Central memory CD8-positive, alpha-beta T cell (primary cell): ENCODE results near the gene TPSAB1.
"Not testable (repeated sequence)": the region's sequence is repeated elsewhere in the genome, so short reads cannot be mapped to it uniquely, and the experiment has no call there.

Experiments used
- ATAC-seq: fragments of 150-1000 bp; cut with Tn5 transposase; replicated peaks from 2 replicates; pipeline ENCODE4 v1.10.0; 2022; ENCODE audit warnings: mild to moderate bottlenecking, moderate FRiP score, moderate number of reproducible peaks; ENCODE audit not compliant: poor library complexity, severe bottlenecking; ENCODE audit errors: extremely low read depth
- DNase-seq, 2 donors: peaks; one replicate each; pipeline ENCODE4 v3.0.0; 2021; ENCODE audit warnings: low spot score in 2 of 2
- H3K27ac Mint-ChIP-seq: one replicate; pipeline ENCODE4 v1.8.0; 2022; ENCODE audit warnings: low read depth, mild to moderate bottlenecking, moderate library complexity, mixed read lengths
- H3K27me3 Mint-ChIP-seq: one replicate; pipeline ENCODE4 v1.8.0; 2022; ENCODE audit warnings: mixed read lengths
- H3K36me3 Mint-ChIP-seq: one replicate; pipeline ENCODE4 v1.8.0; 2022; ENCODE audit warnings: mild to moderate bottlenecking, moderate library complexity, mixed read lengths; ENCODE audit not compliant: insufficient read depth
- H3K4me1 Mint-ChIP-seq: one replicate; pipeline ENCODE4 v1.8.0; 2022; ENCODE audit warnings: mixed read lengths
- H3K4me3 Mint-ChIP-seq: one replicate; pipeline ENCODE4 v1.8.0; 2022; ENCODE audit warnings: mild to moderate bottlenecking, moderate library complexity, mixed read lengths
- H3K9me3 Mint-ChIP-seq: one replicate; pipeline ENCODE4 v1.8.0; 2022; ENCODE audit warnings: mixed read lengths

The TPSAB1 gene

GRCh38 chr16:1231301-1231700 is 9.2 kb upstream of the TPSAB1 start:
- H3K9me3 Mint-ChIP-seq, H3K4me1 Mint-ChIP-seq, DNase-seq, ATAC-seq, H3K36me3 Mint-ChIP-seq, H3K4me3 Mint-ChIP-seq, H3K27me3 Mint-ChIP-seq, H3K27ac Mint-ChIP-seq: not testable (repeated sequence)

- not testable (repeated sequence) for H3K4me3 Mint-ChIP-seq, H3K4me1 Mint-ChIP-seq, H3K36me3 Mint-ChIP-seq, H3K9me3 Mint-ChIP-seq, ATAC-seq, H3K27ac Mint-ChIP-seq, H3K27me3 Mint-ChIP-seq, DNase-seq
These were observed 8.3 kb upstream of the TPSAB1 start for GRCh38 chr16:1232049-1232748.

- H3K9me3 Mint-ChIP-seq, DNase-seq, H3K36me3 Mint-ChIP-seq, H3K4me3 Mint-ChIP-seq, H3K27me3 Mint-ChIP-seq, H3K4me1 Mint-ChIP-seq, H3K27ac Mint-ChIP-seq: not testable (repeated sequence)
- peak; percentile 53 for ATAC-seq
These were observed 3.8 kb upstream of the TPSAB1 start for GRCh38 chr16:1236659-1237058.

GRCh38 chr16:1237990-1238389 is 2.5 kb upstream of the TPSAB1 start:
- no peak overlapping the region for H3K27ac Mint-ChIP-seq
- H3K36me3 Mint-ChIP-seq: no peaks in the 10 kb centered on the region
- no peaks in the 10 kb centered on the region for H3K4me1 Mint-ChIP-seq
- H3K4me3 Mint-ChIP-seq: no peak overlapping the region
- DNase-seq (no peak), ATAC-seq (no peak)
- H3K27me3 Mint-ChIP-seq: no peaks in the 10 kb centered on the region
- H3K9me3 Mint-ChIP-seq: no peaks in the 10 kb centered on the region

- not testable (repeated sequence) for ATAC-seq, H3K27ac Mint-ChIP-seq, H3K4me1 Mint-ChIP-seq, DNase-seq, H3K36me3 Mint-ChIP-seq, H3K9me3 Mint-ChIP-seq, H3K27me3 Mint-ChIP-seq, H3K4me3 Mint-ChIP-seq
These were observed 1.6 kb upstream of the TPSAB1 start for GRCh38 chr16:1238909-1239308.

GRCh38 chr16:1239575-1239974 is 930 bp upstream of the TPSAB1 start:
- not testable (repeated sequence) for ATAC-seq, H3K9me3 Mint-ChIP-seq, H3K36me3 Mint-ChIP-seq, H3K4me1 Mint-ChIP-seq, DNase-seq, H3K27me3 Mint-ChIP-seq, H3K27ac Mint-ChIP-seq, H3K4me3 Mint-ChIP-seq

GRCh38 chr16:1241081-1241480 is 576 bp downstream of the TPSAB1 start:
- not testable (repeated sequence) for ATAC-seq, H3K4me1 Mint-ChIP-seq, H3K4me3 Mint-ChIP-seq, H3K9me3 Mint-ChIP-seq, H3K36me3 Mint-ChIP-seq, H3K27ac Mint-ChIP-seq, DNase-seq
- peaks cover 12% of the 10 kb centered on the region for H3K27me3 Mint-ChIP-seq

- DNase-seq, H3K36me3 Mint-ChIP-seq, ATAC-seq, H3K27ac Mint-ChIP-seq, H3K9me3 Mint-ChIP-seq, H3K4me3 Mint-ChIP-seq, H3K4me1 Mint-ChIP-seq: not testable (repeated sequence)
- H3K27me3 Mint-ChIP-seq: peaks cover 13% of the 10 kb centered on the region
These were observed 2.9 kb downstream of the TPSAB1 start for GRCh38 chr16:1243363-1243762.

GRCh38 chr16:1243907-1244850 is 3.7 kb downstream of the TPSAB1 start:
- not testable (repeated sequence) for H3K4me3 Mint-ChIP-seq, DNase-seq, ATAC-seq, H3K27ac Mint-ChIP-seq, H3K9me3 Mint-ChIP-seq, H3K36me3 Mint-ChIP-seq, H3K4me1 Mint-ChIP-seq
- peaks cover 13% of the 10 kb centered on the region for H3K27me3 Mint-ChIP-seq

- ATAC-seq (peak; percentile 34), DNase-seq (no peak)
- Mint-ChIP-seq H3K36me3 (no peaks in the 10 kb centered on the region), H3K9me3 (no peaks in the 10 kb centered on the region), H3K4me1 (no peaks in the 10 kb centered on the region), H3K27me3 (peaks cover 13% of the 10 kb centered on the region), H3K4me3 (no peak overlapping the region), H3K27ac (peak overlapping the region; percentile 57)
These were observed 4.4 kb downstream of the TPSAB1 start for GRCh38 chr16:1244881-1245280.

- Mint-ChIP-seq H3K4me1 (no peaks in the 10 kb centered on the region), H3K9me3 (no peaks in the 10 kb centered on the region), H3K4me3 (no peak overlapping the region), H3K27ac (peak overlapping the region; percentile 57), H3K27me3 (peaks cover 13% of the 10 kb centered on the region), H3K36me3 (no peaks in the 10 kb centered on the region)
- ATAC-seq: no peak
- no peak for DNase-seq
These were observed 5.0 kb downstream of the TPSAB1 start for GRCh38 chr16:1245452-1246020.

GRCh38 chr16:1247903-1248537 is 7.5 kb downstream of the TPSAB1 start:
- H3K4me3 Mint-ChIP-seq, H3K36me3 Mint-ChIP-seq, H3K27ac Mint-ChIP-seq, H3K9me3 Mint-ChIP-seq, ATAC-seq, DNase-seq, H3K4me1 Mint-ChIP-seq: not testable (repeated sequence)
- H3K27me3 Mint-ChIP-seq: peaks cover 13% of the 10 kb centered on the region
